Stimulated activated CD4-positive, alpha-beta T cell treated with anti-CD3 and anti-CD28 coated beads, Interleukin-2, amount 100 ng/mL, for 48 hours (primary cell): ENCODE data around the gene PRR12.

ENCODE experiments used
- DNase-seq, 2 donors: peaks; one replicate each; pipeline ENCODE4 v3.0.0-alpha.2; 2020

Gene PRR12

DNA sequence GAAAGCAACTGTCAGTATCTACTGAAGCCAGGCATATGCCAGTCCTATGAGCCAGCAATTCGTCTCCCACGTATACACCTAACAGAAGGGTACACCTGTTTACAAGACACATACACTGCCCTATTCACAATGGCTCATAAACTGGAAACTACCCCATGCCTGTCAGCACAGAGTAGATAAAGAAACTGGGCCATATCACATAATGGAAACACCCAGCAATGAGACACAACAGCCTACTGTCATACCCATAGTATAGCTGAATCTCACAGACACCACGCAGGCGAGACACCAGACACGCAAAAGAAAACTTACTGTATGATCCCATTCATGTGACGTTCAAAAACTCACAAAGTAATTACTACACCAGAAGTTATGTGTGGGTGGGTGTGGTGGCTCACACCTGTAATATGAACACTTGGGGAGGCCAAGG lies 26.4 kb upstream of the PRR12 start:
- no peak for DNase-seq

GRCh38 chr19:49565261-49565660 lies 25.7 kb upstream of the PRR12 start:
- no peak for DNase-seq

- DNase-seq: no peak
These were observed 24.7 kb upstream of the PRR12 start for GRCh38 chr19:49566302-49566701.

- DNase-seq: no peak
These were observed 23.0 kb upstream of the PRR12 start for GRCh38 chr19:49567861-49568441.

- DNase-seq: peak in 1 of 2 donors; percentile 50
These were observed 20.7 kb upstream of the PRR12 start for GRCh38 chr19:49570138-49570856.

DNA sequence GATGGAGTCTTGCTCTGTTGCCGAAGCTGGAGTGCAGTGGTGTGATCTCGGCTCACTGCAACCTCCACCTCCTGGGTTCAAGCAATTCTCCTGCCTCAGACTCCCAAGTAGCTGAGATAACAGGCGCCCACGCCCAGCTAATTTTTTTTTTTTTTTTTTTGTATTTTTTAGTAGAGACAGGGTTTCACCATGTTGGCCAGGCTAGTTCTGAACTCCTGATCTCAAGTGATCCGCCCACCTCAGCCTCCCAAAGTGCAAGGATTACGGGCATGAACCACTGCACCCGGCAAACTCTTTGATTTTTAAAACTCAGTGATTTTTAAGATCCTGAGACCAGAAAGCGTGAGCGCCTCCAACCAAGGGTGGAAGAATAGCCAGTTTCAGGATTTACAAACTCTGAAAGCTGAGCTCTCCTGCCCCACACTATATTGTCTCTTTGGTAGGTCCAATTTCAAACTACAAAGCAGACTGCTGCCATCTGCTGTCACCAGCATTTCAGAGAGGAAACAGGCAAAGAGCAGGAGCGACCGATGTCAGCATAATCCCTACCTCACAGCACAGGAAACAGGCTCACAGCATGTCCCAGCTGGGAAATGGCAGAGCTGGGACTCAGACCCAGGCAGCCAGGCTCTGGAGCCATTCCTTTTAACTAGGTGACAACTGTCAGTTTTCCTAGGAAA lies 19.8 kb upstream of the PRR12 start:
- no peak for DNase-seq

GRCh38 chr19:49573009-49573408 lies 18.0 kb upstream of the PRR12 start:
- no peak for DNase-seq

- DNase-seq: no peak
These were observed 17.6 kb upstream of the PRR12 start for GRCh38 chr19:49573425-49573824.

DNA sequence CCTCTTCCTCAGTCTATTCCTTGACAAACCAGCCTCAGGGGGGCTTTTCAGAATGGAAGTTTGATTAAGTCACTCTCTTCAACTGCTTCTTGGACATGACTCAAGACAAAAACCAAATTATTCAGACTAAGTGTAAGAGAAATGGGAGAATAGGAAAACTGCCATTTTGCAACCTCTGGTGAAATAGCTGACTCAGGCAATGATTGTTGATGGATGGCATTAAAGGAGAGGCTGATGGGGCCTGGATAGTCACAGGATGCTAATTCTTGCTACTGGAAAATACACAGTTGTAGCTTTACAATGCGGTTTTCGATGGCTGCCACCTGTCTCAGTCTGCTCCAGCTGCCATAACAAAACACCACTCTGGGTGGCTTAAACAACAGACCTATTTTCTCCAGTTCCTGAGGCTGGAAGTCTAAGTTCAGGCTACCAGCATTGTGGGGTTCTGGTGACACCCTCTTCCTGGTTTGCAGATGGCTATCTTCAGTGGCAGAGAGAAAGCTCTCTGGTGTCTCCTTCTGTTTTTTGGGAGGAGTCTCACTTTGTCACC lies 16.7 kb upstream of the PRR12 start:
- no peak for DNase-seq

DNA sequence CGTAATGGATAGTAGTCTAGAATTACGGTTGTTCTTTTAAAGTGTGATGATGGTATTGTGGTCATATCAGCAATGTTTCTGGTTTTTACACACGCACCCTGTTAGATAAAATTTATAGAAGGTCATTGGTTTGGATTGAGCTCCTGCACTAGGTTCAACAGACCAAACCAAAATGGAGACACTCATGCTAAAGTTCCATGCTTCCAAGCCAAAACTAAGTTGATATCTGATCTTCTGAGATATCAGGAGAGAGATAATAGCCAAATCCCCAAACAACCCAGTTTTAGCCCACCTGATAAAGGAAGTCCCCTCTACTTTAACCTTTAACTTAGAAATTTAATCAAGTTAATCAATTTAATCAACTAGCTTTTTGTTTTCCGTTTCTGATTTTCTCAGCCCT lies 11.8 kb upstream of the PRR12 start:
- no peak for DNase-seq

- no peak for DNase-seq
These were observed 11.1 kb upstream of the PRR12 start for GRCh38 chr19:49579947-49580263.

- peak; percentile 94 to 95 for DNase-seq
These were observed 10.5 kb upstream of the PRR12 start, which contains the start of gene NOSIP for GRCh38 chr19:49580264-49581006. Gene NOSIP, minus strand, starts transcription at chr19:49580556. Its CDS starts 19,865 bp downstream, at chr19:49560691.

DNA sequence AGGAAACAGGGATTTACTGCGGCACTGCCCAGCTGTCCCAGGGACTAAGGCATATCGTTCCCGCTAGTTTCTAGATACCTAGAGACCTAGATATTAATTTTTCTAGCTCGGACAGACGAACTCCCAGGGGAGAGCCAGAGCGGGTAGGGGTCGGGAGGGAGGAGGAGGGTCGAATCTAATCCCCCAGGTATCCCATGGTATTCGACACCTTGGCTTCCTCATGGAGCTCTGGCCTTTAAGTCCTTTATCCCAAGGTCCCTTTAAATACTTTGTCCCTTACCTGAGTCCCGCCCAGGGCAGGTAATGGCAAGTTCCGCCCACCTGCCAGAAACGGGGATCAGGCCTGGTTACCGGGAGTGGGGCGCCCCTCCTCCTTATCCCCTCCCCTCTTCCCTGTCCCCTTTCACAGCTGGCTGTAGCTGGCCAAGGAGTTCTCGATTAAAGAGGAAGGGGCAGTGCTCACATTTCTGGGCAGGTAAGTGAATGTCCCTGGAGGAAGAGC lies 9.9 kb upstream of the PRR12 start, which contains the start of gene PRRG2:
Gene PRRG2, plus strand, starts transcription at position 310 of the 502 bp plus-strand sequence. CDS start 1,904 bp downstream, outside the sequence.
- DNase-seq: no peak

- no peak for DNase-seq
These were observed 7.7 kb upstream of the PRR12 start for GRCh38 chr19:49583239-49583638.

DNA sequence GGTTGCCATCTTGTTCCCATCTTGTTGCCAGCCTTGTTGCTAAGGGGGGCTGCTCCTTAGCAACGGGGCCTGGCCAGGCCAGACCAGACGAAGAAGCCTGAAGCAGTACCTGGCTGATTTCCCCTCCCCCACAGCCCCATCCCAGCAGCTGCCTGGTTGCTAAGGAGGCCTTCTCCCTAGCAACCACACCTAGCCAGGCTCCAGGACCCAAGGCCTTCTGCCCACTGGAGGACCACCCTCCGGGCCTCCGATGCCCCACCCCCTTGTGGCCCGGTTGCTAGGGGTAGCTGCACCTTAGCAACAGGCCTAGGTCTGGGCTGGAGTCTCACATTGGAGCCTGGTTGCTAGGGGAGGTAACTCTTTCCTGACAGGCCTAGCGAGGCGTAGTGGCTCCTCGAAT lies 6.0 kb upstream of the PRR12 start:
- DNase-seq: no peak

DNA sequence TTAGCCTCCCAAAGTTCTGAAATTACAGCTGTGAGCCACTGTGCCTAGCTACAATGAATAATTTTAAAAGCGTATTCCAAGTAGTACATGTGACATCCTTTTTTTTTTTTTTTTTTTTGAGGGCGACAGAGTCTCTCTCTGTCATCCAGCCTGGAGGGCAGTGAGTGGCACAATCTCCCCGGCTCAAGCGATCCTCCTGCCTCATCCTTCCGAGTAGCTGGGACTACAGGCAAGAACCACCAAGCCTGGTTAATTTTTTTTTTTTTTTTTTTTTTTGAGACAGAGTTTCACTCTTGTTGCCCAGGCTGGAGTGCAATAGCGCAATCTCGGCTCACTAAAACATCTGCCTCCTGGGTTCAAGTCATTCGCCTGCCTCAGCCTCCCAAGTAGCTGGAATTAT lies 3.8 kb upstream of the PRR12 start:
- DNase-seq: no peak

DNA sequence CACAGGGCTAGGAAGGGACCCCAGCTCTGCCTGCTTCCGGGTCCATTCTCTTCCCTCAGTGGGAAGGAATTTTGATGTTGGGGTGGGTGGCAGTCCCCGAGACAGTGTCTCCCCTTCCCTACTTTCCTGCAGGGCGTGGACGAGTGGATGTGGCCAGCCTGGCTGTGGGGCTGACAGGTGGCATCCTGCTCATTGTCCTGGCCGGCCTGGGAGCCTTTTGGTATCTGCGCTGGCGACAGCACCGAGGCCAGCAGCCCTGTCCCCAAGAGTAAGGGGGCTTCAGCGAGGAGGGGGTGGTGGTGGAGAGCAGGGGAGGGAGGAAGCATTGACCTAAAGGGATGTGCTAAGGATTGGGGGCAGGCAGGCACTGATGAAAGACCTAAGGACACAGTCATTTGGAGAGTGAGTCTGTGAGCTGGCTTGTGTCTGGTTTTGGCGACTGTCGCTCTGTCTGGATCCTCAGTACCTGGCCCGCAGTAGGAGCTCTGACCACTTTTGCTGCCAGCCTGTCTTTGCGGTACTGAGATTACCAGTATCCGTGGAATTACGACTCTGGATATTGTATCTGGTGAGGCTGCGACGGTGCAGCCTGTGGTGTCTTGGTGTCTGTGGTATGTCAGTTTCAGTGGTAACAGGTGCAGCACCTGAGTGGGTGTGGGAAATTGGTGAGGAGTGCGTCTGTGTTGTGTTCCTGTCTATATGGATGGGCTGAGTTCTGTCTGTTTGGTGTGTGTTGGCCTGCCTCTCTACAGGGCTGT lies 2.4 kb upstream of the PRR12 start:
- no peak for DNase-seq

DNA sequence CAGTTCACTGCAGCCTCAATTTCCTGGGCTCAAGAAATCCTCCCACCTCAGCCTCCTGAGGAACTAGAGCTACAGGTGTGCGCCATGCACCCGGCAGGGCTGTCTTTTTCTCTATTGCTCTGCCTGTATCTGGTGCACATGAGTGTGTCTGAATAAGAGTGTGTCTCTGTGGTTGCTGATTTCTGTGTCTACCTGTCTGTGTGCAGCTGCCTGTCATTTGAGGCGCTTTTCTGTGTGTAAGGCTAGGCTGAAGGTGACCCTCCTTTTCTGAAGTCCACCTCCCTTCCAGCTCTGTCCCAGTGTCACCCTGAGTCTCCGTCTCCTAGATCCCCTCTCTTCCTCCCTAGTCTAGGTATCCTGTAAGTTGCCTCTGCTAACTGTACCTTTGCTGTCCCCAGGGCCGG lies 1.5 kb upstream of the PRR12 start:
- DNase-seq: no peak

GRCh38 chr19:49590071-49590970 lies 661 bp upstream of the PRR12 start:
- DNase-seq: peak; percentile 88 to 90

- DNase-seq: peak in 1 of 2 donors; percentile 46
These were observed 926 bp downstream of the PRR12 start for GRCh38 chr19:49591731-49592485.
